Spinal cord (tissue), 10 donors: Measurements from ENCODE around the gene RASSF8. TPM values are rescaled to one million over a fixed set of nuclear protein-coding genes. Genes with fewer than 3 reads are reported as not detected.

Experiments
- DNase-seq, 6 donors: peaks; one replicate each; pipeline versions ENCODE4 v3.0.0 to v3.0.0-alpha.2; 2013 to 2015; ENCODE audit warnings: low spot score in 6 of 6, low read depth in 4 of 6
- H3K27ac ChIP-seq: one replicate; pipeline ENCODE4 v1.5.1; 2013; ENCODE audit warnings: low read depth, low read length, control low read depth
- H3K27me3 ChIP-seq: one replicate; pipeline ENCODE4 v1.6.1; 2013; ENCODE audit warnings: low read length; ENCODE audit not compliant: control insufficient read depth, insufficient read depth
- H3K36me3 ChIP-seq: one replicate; pipeline ENCODE4 v1.6.1; 2013; ENCODE audit warnings: low read length; ENCODE audit not compliant: control insufficient read depth, insufficient read depth
- H3K4me1 ChIP-seq: one replicate; pipeline ENCODE4 v1.6.1; 2013; ENCODE audit warnings: low read length; ENCODE audit not compliant: control insufficient read depth, insufficient read depth
- H3K4me3 ChIP-seq: one replicate; pipeline ENCODE4 v1.5.1; 2013; ENCODE audit warnings: low read depth, low read length, control low read depth
- H3K9me3 ChIP-seq: one replicate; pipeline ENCODE4 v1.6.1; 2013; ENCODE audit warnings: low read length; ENCODE audit not compliant: control insufficient read depth, insufficient read depth
- WGBS: methylation state at CpG from one replicate; pipeline ENCODE4 v1.1.5; 2013; ENCODE audit warnings: missing lambda C conversion rate; ENCODE audit not compliant: insufficient coverage; 5-methylcytosine and 5-hydroxymethylcytosine counted together
- polyA plus RNA-seq, 2 donors: library from polyadenylated mRNA; unstranded; fragments of 120-200 nt; gene quantifications; one replicate each; pipeline ENCODE4 v1.2.1, GENCODE V29; 2013; ENCODE audit not compliant: insufficient read length in 2 of 2
- total RNA-seq, 2 donors: library from RNA; depleted of rRNA in 1 of 2; stranded (reverse); fragments of 120-200 nt in 1 of 2; fragments of >200 nt in 1 of 2; gene quantifications; one replicate each; pipeline versions ENCODE4 v1.2.3 to v1.2.4, GENCODE V29; 2013 to 2014
- donor health status: healthy.

RASSF8 gene
- total and polyA plus RNA-seq, 4 donors: 17.5 to 80.7 (median 46.7) TPM

DNA sequence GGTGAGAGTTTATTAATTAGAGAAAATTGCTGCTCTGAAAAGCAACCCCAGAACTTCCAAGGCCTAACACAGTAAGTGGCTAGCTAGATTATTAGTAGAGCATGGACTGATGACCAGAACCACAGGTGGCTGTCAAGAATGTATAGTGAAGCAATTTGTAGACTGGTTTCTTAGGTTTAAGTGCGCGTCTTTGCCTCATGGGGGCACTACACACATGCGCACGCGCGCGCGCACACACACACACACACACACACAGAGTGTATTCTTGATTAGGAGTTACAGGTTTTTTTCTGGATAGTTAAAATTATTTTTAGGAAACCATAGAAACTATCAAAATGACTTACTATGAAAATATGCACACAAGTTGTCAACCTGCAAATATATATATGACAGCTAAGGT is 99.8 kb downstream of the RASSF8 start:
- no peaks in the 10 kb centered on the region for H3K27me3 ChIP-seq
- H3K4me3 ChIP-seq: no peak overlapping the region
- DNase-seq: no peak
- H3K27ac ChIP-seq: no peak overlapping the region
- H3K4me1 ChIP-seq: no peaks in the 10 kb centered on the region
- whole genome bisulfite sequencing: no CpG with 5 or more reads among the region's 8 CpGs
- H3K9me3 ChIP-seq: no peaks in the 10 kb centered on the region
- H3K36me3 ChIP-seq: no peaks in the 10 kb centered on the region

DNA sequence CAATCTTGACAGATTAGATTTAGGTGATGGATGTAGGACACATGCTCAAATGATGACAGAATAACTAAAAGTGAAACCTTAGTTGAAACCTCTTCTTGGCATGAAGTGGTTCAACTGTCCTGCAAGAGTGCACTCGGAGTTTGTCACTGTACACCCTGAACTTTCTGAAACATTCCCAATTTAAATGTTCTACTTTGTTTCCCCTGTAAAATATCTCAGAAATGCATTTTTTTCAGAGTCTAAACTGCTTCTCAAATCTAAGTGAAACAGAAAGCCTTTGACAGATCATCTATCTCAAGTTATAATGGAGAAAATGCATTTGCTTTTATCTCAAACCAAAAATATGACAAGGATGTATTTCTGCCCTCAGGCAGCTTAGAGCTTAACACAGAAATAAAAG is 100.3 kb downstream of the RASSF8 start:
- 100% methylated on average over 1 of the region's 1 CpG for WGBS
- no peaks in the 10 kb centered on the region for H3K4me1 ChIP-seq
- DNase-seq: no peak

DNA sequence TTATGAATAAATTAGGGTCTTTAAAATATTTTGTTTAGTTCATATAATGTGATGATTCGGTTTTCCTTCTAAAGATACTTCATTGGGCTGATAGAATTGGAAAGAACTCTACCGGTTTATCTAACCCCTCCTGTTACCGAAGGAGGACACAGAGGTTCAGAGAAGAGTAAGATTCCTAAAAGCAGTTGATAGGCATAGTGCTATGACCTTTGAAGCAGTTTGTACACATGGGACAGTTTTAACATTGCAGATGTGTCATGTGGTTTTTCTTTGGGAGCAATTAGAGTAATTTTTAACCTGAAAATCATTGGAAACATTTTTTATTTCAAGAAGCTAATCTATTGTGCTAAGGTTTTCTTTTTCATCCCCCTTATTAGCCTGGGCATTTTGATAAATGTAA is 103.5 kb downstream of the RASSF8 start:
- H3K9me3 ChIP-seq: no peaks in the 10 kb centered on the region
- no CpG with 5 or more reads among the region's 3 CpGs for WGBS
- H3K36me3 ChIP-seq: no peaks in the 10 kb centered on the region
- no peaks in the 10 kb centered on the region for H3K27me3 ChIP-seq
- H3K27ac ChIP-seq: no peak overlapping the region
- DNase-seq: no peak
- no peak overlapping the region for H3K4me3 ChIP-seq
- H3K4me1 ChIP-seq: no peaks in the 10 kb centered on the region

More for the DNA sequence above, 100.3 kb downstream of the RASSF8 start:
- Histone ChIP-seq H3K4me3 (no peak overlapping the region), H3K9me3 (no peaks in the 10 kb centered on the region), H3K27ac (no peak overlapping the region), H3K36me3 (no peaks in the 10 kb centered on the region), H3K27me3 (no peaks in the 10 kb centered on the region)

GRCh38 chr12:26062566-26062965 is 104.1 kb downstream of the RASSF8 start:
- no peak overlapping the region for H3K27ac ChIP-seq
- no peaks in the 10 kb centered on the region for H3K27me3 ChIP-seq
- no peak overlapping the region for H3K4me3 ChIP-seq
- H3K36me3 ChIP-seq: no peaks in the 10 kb centered on the region
- no peaks in the 10 kb centered on the region for H3K4me1 ChIP-seq
- no peaks in the 10 kb centered on the region for H3K9me3 ChIP-seq
- no CpG with 5 or more reads among the region's 4 CpGs for WGBS
- no peak for DNase-seq

GRCh38 chr12:26065451-26065850 is 107.0 kb downstream of the RASSF8 start:
- H3K4me1 ChIP-seq: no peaks in the 10 kb centered on the region
- WGBS: 100% methylated on average over 2 of the region's 5 CpGs
- no peaks in the 10 kb centered on the region for H3K9me3 ChIP-seq
- no peaks in the 10 kb centered on the region for H3K36me3 ChIP-seq
- H3K27ac ChIP-seq: no peak overlapping the region
- no peak for DNase-seq
- no peak overlapping the region for H3K4me3 ChIP-seq
- no peaks in the 10 kb centered on the region for H3K27me3 ChIP-seq

- Histone ChIP-seq H3K27ac (no peak overlapping the region), H3K27me3 (no peaks in the 10 kb centered on the region), H3K4me1 (no peaks in the 10 kb centered on the region), H3K36me3 (no peaks in the 10 kb centered on the region), H3K9me3 (no peaks in the 10 kb centered on the region), H3K4me3 (no peak overlapping the region)
- 75% methylated on average over 1 of the region's 4 CpGs for WGBS
- DNase-seq: no peak
Observed at GRCh38 chr12:26068503-26068902, 110.0 kb downstream of the RASSF8 start.

DNA sequence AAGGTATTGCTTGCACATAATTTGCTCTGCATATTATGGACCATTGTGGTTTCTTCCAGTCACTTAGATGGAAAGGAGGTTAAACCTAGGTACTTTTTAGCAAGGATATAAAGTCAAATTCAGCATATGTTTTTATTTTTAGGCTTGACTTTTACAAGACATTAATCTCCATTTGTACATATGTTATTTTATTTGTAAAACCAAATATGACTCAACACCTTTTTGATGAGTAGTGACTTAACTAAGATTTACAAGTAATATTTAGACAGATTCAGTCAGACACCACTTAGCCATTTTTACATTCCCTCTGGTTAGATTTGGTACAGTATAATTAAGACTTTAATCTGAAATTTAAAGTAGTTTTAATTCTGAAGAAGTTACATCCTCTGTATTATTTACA is 111.3 kb downstream of the RASSF8 start:
- Histone ChIP-seq H3K36me3 (no peaks in the 10 kb centered on the region), H3K4me1 (no peaks in the 10 kb centered on the region), H3K27me3 (no peaks in the 10 kb centered on the region), H3K27ac (no peak overlapping the region), H3K9me3 (no peaks in the 10 kb centered on the region), H3K4me3 (no peak overlapping the region)
- no peak for DNase-seq

DNA sequence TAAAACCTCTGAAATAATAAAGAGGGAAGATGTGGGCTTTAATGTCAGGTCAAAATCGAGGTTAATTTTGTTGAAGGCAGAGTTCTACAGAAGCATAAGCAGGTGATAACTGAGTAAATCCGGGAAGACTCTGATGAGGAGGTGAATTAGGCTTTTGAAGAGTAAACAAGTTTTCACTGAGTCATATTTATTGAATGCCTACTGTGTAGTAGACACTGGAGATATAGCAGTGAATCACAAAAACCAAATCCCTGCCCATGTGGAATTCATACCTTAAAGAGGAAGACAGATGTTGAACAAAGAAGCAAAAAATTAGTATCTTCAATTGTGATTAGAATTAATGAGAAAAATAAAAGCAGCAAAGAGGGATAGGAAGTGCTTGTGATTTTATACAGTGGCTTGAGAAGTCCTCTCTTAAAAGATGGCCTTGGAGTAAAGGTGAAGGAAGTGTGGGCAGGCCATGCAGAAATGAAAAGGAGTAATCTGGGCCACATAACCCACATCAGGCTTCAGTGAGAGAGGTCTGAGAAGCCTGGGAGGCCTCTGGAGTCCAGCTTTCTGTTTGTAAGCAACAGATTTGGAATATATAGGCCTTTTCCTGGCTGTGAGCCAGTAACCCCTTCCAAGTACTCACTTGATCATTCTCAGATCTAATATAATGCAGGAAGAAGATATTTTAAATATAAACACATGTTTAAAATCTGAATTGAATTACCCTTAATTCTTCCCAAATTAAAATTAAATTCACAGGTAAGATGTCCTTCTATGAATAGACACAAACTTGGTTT is 119.6 kb downstream of the RASSF8 start:
- no peak for DNase-seq
- Histone ChIP-seq H3K9me3 (no peaks in the 10 kb centered on the region), H3K27ac (no peak overlapping the region), H3K36me3 (no peaks in the 10 kb centered on the region), H3K27me3 (no peaks in the 10 kb centered on the region), H3K4me1 (no peaks in the 10 kb centered on the region), H3K4me3 (no peak overlapping the region)
- WGBS: no CpG with 5 or more reads among the region's 2 CpGs

DNA sequence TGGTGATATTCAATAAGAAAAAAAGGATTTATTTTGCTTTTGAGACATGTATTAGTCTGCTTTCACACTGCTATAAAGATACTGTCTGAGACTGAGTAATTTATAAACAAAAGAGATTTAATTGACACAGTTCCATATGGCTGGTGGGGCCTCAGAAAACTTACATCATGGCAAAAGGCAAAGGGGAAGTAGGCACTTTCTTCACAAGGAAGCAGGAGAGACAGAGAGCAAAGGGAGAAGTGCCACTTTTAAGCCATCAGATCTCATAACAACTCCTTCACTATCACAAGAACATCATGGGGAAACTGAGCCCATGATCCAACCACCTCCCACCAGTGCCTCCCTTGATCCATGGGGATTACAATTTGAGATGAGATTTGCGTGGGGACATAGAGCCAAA is 122.4 kb downstream of the RASSF8 start:
- DNase-seq: no peak
- Histone ChIP-seq H3K27me3 (no peaks in the 10 kb centered on the region), H3K27ac (no peak overlapping the region), H3K36me3 (no peaks in the 10 kb centered on the region), H3K9me3 (no peaks in the 10 kb centered on the region), H3K4me1 (no peaks in the 10 kb centered on the region), H3K4me3 (no peak overlapping the region)
- no CpG with 5 or more reads among the region's 1 CpG for WGBS

DNA sequence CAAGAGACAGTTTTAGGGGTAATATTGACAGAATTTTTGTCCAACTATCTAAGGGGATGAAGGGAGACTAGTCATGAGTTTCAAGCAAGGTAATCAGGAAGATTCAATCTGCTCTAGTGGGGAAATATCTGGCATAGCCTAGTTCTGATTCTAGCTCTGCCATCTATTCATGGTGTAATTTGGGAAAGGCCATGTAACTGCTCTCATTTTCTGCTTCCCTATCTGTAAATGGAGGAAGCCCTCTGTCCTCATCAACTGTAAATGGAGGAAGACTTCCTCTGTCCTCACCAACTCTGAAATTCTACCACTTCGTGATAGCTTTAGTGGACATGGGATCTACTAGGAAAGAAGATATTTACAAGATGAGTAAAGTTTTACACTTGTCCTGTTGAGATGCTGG is 128.5 kb downstream of the RASSF8 start:
- no peaks in the 10 kb centered on the region for H3K9me3 ChIP-seq
- H3K4me1 ChIP-seq: no peaks in the 10 kb centered on the region
- WGBS: no CpG with 5 or more reads among the region's 1 CpG
- no peak overlapping the region for H3K4me3 ChIP-seq
- H3K27ac ChIP-seq: no peak overlapping the region
- no peak for DNase-seq
- no peaks in the 10 kb centered on the region for H3K36me3 ChIP-seq
- H3K27me3 ChIP-seq: no peaks in the 10 kb centered on the region
